HG02870 (cell line): ENCODE results near the gene MPRIP.

Source experiments
- ATAC-seq: cut with Tn5 transposase; IDR thresholded peaks from one replicate; pipeline ENCODE4 v1.9.1; 2021; ENCODE audit warnings: mild to moderate bottlenecking, moderate library complexity; ENCODE audit not compliant: unreplicated experiment

The MPRIP gene

DNA sequence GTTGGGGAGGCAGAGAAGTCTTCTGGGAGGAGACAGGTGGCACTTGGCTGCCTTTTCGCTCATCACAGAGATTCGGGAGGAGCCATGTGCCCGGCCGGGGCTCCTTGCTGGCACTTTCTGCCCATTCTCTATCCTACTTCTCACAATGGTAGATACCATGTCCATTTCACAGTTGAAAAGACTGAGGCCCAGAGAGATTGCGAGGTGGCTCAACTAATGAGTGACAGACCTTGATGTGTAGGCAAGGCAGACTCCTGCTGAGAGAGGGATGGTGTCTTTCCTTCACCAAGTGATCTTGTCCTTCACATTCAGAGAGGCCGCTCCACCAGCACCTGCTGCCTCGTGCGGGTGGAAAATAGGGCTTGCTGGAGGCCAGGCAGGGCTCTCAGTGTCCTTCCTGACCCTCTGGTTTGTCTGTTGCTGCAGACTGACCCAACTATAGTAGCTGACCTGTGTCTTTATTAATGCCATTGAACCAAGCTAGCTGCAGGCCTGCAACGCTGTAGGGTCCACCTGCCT is 42.1 kb downstream of the MPRIP start:
- no peak for ATAC-seq

DNA sequence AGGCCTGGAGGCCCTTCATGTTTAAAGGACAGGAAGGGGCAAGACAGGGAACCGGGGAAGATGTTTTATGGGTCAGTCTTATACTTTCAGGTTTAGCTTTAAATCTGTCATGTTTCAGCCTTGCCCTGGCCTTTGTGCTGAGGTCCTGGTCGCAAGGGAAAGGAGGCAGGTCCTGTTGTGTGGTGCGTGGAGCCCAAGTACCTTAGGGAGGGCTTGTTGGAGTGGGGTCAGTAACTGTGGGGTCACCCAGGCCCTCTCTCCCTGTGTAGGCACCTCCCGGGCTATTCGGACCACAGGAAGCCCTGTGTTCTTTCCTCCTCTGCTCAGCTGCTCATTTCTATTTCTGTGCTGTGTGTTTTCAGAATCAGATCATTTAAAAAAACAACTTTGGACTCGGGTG is 42.7 kb downstream of the MPRIP start:
- no peak for ATAC-seq

DNA sequence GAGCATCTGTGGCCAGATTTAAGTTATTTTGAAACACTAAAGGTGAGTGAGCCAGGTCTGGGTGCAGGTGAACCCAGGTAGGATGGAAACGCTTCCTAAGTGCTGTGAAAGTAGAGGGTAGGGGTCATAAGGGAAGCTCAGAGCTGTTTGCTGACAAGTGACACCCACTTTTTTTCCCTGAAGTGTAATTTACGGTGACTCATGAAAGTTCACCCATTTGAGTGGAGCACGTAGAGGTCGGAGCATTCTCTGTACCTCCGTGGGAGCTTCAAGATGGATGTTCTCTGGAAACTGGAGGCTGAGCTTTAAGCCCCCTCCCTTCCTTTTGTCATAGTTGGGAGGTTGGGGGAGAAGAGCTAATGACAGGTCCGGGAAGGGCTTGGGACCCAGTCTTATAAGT is 44.3 kb downstream of the MPRIP start:
- ATAC-seq: no peak

DNA sequence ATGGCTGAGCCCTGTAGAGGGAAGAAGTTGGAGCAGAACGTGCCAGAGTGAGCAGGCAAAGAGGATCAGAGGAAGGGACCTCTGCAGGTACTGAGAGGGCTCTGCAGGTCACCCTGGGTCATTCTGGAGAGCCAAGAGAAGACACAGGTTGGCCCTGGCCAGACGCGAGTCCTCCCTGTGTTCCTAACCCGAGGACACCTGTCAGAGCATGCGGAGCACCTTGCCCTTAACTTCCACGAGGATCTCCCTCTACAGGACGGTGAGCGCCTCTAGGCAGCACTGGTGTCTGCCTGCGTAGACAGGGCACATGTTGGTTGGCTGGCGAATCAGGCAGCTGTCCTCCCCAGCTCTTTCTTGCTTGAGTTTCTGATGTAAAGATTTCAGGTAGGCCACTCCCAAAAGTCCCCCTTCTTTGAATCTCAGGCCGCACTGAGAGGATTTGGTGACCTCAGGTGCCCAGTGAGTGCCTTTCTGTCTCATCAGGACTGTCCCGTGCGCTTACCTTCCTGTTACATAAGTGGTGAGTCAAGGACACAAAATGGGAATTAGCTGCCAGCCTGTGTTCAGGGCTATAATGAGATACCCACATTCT is 45.3 kb downstream of the MPRIP start:
- ATAC-seq: no peak

DNA sequence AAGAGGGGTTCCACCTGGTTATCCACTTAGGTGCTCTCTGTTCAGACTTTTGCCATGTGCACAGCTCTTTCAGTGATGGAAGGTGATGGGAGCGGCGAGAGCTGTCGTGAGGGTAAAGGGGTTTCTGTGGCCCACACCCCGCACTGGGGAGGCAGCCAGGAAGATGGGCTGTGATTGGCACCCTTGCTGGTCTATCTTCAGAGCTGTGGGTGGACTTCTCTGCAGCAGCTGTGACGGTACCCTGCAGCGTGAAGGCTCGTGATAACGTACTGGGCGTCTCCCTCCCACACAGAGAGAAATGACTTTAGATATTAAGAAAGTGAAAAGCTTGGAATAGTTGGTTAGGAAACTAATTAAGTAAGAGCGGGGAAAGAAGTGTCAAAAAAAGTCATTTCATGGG is 45.8 kb downstream of the MPRIP start:
- no peak for ATAC-seq

DNA sequence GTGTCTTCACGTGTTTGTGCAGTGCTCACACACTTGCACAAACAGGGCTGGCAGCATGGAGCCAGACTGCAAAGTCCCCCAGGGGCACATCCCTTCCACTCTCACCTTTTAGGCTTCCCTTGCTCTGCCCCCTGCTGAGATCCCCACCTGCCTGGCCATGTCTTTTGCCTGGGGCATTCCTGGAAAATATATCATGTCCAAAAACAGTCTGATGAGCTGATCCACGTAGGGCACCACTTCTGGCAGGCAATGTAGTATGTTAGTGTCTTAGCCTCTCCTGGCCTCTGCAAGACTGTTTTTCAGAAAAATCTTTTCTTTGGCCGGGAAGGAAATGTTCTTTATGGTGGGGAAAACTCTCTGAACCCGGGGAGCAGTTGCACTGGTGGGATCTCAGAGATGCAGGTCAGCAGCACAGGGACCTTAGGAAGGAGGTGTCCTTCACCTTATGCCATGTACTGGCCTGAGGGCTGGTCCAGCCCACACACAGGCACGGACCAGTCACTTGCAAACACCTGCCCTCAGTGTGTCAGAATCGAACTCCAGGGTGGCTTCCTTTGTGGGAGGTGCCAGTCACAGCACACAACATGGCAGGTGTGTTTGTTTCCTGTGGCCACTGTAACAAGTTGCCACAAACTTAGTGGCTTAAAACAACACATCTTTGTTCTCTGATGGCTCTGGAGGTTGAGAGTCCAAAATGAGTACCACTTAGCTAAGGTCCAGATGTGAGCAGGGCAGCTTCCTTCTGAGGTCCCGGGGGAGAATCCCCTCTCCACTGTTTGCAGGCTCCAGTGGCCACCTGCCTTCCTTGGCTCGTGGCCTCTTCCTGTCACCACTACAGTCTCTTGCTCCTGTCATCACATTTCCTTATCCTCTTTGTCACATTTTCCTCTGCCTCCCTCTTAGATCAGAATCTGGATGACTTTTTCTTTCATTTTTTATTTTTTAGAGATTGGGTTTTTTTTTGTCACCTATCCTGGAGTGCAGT is 46.6 kb downstream of the MPRIP start:
- no peak for ATAC-seq

DNA sequence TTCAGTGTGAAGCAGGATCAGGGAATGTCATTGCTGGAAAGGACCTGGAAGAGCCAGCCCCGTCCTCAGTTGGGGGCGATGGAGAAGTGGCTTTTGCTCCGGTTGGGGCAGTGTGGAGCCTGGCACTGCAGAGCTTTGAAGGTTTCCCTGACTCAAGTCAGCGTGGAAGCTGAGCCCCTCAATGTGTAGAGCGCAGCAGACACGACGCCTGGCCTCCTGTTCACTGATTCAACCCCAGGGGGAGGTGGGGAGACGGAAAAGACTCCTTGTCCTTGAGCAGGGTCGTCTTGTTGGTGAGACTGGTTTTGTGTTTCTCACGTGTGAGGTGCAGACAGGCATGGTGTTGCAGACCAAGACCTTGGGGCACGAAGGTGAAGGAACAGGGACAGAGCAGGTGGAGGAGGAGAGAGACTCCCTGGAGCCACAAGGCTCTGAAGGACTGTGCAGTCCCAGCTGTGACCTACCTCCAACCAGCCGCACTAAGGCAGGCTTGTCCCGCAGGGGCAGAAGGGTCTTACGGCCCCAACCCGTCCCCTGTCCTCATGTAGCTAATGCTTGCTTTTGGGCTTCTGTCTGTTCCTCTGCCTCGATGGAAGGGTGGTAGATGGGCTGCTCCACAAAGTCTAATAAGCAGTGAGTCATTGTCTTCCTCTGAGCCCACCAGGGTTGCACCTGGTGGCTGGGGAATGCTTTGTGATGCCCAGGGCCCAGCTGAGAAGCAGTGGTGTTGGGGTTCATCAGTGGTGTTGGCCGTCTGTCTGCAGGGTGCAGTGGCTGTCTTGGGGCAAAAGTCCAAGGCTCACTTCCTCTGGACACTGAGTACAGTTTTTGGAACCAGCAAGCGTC is 47.8 kb downstream of the MPRIP start:
- ATAC-seq: no peak

DNA sequence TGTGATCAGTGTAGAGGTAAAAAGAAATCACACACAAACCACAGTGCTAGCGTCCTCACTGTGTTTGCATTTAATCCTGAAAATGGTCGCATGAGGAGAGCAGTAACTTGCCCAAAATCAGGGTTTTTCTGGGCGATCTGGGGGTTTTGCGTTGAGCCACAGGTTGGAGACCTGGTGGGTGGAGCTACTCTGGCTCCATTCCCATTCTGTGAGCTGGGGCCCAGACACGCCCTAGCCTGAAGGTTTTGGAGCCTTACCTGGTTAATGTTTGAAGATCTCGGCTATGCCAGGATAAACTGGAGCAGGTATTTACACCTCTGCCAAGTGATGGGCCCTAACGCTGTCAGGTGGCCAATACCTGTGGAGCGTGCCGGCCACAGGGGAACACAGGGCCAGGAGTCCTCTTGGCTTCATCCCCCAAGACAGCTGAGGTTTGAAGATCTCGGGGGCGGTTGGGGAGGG is 48.4 kb downstream of the MPRIP start:
- no peak for ATAC-seq

DNA sequence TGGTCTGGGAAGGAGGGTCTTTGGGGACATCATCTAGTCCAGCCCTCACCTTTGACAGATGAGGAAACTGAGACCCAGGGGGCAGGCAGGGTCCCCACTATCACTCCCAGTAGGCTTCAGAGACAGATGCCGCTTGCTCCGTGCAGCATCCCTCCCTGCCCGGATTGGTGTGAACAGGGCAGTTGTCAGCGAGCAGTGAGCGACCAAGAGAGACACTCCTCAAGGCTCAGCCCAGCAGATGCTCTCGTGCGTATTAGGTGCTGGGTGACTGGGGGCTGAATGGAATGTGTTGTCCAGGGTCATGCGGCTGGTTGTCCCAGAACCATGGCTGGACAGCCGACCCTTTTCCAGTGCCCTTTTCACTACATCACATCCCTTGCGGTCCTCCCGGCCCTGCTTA is 49.0 kb downstream of the MPRIP start:
- ATAC-seq: no peak

DNA sequence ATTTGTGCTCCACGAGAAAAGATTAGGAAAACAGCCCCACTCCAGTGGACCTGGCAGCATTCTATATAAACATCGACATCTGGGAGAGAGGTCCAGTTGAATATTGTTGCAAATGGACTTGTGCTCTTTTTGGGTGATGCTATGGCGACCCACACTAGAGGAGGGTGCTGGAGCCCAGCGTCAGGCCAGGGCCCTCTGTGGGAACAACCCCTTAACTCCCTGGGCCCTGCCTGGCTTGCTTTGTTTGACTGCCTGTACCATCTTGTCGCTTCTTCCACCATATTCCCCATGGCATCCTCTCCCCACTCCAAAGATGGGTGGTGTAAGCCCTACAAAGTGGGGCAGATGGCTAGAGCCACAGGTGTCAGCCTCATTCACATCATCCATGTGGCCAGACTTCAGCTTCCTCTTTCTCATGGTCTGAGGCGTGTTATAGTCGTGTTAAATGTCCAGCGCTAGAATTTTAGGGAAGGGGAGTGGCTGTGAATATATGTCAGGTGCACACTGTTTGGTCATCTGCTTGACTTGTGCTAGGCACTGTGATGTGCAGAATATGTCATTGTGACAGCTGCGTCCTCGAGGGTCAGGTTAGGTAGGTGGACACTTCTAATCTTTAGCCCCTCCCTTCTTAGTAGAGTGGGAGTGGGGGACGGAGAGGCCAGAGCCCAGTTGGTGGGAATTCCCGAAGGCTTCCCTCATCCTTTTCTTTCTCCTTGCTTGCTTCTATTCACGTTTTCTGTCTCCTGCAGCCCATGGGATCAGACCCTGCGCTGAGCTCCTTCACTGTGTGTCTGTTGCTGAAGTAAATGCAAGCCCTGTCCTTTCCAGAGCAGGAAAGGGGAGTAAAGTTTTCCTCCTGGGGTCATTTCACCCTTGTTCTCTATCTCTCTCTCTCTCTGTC is 49.8 kb downstream of the MPRIP start:
- no peak for ATAC-seq

DNA sequence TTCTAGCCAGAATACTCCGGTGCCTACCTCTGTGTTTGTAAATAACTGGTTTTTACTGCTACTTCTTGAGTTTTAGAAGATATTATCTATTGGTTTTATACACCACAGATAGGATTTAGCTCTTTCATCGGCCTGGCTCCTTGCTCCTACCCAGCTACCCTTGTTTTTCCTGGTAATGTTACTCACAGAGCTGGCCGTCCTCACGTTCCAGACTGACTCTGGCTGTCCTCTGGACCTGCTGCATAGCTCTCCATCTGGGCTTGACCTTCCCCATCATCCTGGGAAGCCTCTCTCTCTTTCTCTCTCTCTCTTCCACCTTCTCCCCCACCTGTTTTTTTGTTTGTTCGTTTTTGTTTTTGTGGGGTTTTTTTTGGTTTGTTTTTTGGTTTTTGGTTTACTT is 51.5 kb downstream of the MPRIP start:
- no peak for ATAC-seq

DNA sequence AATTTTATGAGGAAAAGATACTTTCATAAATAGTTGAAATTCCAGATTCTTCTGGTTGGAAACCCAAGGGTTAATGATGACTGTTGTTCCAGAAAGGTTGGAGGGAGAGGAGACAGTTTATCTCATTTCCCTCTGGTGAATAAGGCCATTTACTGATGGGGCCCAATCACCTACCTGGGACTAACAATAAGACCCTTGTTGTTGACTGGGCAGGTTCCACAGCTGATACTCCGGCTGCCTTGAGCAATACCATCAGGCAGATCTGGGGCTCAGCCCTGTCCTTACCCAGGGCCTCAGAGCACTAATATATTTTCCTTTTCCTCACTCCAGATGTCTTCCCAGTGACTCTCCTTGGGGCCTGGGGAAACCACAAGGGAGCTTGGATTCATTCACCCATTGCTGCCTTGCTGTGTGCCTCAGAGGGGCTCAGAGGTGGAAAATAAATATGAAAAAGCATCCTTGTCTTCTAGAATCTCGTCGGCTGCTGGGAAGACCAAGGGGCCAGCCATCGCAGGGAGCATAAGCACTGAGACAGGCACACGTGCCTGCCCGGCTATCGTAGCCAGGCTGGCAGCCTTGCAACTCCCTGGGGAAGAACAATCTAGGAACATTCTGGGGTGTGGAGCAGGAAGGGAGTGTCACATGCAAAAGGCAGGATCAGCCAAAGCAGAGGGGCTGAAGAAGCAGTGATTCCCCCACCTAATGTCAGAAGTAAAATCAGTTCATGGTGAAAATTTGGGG is 54.4 kb downstream of the MPRIP start:
- no peak for ATAC-seq

DNA sequence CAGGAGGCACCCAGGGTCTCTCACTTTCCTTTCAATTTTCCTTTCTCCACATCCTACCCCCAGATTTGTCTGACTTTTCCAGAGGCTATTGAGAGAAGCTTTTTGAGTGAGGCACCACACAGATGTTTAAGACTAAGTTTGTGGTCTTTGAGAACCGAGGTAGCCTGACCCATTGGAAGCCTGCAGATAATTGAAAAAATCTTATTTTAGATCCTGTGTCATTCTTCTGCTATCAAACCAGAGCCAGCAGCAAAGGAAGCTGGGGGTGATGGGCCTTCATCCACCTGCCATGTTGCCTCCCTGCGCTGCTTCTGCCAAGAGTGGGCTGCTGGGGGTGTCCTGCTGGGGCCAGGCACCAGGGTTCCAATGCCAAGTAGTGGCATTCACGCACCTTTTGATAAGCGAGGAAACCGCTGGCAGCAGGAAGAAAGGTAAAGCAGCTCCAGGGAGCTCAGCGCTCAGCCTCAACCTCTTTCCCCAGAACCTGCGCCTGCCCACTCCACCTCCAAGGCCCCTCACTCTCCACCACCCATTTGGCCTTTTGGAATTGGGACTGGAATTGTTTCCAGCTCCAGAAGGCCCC is 55.6 kb downstream of the MPRIP start:
- no peak for ATAC-seq

DNA sequence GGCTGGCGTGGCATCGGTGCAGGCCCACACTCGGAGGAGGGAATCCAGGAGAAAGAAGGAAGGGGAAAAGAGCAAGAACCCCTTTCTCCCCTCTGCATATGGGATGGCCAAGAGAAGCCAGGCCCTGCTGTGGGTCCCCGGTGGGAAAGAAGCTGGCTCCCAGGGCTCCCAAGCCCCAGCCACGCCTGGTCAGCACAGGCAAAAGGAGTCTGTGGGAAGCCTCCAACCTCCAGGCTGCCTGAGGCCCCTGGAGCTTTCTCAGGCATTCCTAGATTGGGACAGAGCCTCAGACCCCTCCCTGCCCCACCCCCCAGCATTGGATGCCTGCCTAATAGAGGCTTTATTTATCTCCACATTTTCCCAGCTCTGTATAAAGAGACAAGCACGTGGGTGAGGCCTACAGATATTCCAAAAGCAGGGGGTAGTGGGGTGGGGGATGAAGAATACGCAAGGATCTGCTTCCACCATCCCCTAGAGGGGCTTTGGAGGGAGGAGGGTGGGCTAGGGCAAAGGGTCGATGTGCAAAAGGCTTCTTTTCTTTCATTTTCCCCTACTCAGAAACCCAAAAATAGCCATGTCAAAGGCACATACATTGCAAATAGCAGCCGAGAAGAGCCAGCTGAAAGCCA is 56.4 kb downstream of the MPRIP start:
- no peak for ATAC-seq

DNA sequence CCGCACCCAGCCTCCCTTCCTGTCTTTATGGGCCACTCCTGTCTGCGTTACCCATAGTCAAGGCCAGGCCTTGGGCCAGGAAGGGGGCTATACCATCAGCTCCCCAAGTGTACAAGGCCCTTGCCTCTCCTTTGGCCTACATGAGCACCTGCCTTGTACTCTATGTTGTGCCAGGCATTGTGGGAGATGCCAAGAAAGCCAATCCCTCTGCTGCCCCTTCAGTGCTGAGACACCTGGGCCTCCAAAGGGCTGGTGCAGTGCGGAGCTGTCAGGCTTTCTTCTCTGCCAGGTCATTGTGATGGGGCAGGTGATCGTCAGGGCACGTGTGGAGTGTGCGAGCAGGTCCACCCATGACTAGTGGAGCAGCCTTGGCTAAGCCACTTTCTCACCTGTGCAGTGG is 59.9 kb downstream of the MPRIP start:
- ATAC-seq: no peak

DNA sequence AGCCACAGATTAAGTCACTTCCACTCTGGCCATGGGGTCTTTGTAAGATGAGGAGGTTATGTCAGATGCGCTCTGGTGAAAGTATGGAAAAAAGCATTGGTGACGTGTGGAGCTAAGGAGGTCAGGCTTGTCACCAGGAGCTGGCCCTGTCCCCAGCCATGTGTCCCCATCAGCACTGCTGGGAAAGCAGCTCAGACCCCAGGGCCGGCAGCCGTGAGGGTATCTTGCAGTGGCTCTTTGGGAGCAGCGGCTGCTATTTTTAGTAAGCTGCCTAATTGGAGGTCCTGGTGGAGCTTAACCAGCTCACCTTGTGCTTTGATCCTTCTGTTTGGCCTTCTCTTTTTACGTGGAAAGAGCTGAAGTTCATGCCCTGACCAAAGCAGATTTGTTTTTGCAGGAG is 60.9 kb downstream of the MPRIP start:
- no peak for ATAC-seq

DNA sequence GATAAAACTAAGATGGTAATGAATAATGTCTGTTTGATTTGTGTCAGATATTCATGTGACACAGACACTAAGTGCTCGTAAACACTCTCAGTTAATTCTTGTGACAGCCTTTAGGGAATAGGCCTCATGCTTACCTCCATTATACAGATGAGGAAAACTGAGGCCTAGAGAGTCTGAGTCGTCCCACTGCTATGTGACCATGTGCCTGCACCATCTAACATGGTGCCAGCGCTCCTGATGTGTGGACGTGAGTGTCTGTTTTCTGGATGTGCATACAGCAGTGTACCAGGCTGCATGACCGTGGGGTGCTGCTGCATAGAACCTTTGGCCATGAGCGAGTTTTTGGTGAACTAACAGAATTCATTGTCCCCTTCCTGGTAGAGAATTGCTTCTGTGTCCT is 61.8 kb downstream of the MPRIP start:
- no peak for ATAC-seq

DNA sequence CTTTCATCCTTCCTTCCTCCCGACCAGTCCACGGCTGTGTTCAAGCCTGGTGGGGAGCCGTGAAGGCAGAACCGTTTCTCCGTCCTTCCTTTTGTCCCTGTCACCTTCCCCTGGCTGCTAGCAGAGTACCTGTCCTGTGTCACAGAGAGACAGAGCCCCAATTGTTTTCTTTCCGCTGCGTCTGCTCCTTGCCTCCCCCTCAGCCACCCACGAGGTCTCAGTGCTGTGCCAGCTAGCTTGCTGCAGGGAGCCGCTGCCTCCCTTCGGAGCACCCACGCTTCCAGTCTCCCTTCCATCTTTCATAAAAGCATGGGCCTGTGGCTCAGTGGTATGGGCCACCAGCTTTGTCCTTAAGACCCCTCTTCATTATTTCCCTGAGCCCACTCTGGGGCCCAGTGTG is 62.2 kb downstream of the MPRIP start:
- ATAC-seq: no peak

DNA sequence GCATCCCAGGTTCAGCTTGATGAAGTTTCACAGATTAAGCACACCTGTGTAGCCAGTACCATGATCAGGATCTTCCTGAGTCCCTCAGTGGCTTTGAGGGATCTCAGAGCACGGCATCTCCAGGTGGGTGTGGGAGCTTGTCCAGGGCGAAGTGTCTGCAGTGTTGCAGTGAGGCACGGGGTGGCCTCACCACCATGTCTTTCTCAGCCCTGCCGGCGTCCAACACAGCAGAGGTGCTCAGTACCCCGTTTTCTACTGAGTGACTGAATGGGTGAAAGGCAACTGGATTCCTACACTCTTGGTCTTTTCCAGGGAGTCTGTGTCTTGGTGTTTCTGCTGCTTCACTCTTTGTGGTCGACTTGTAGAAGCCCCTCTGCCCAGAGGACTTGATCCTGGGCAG is 63.7 kb downstream of the MPRIP start:
- ATAC-seq: no peak
